Subcutaneous adipose tissue (tissue), 4 donors: ENCODE results near the gene MEIS2. TPM values are rescaled to one million over a fixed set of nuclear protein-coding genes. Genes with fewer than 3 reads are reported as not detected.

Experiments used
- CTCF ChIP-seq: fragments of 450-650 bp; IDR thresholded peaks from one replicate; pipeline ENCODE4 v1.5.1; 2016; ENCODE audit warnings: low read depth, mild to moderate bottlenecking, control low read depth, antibody characterized with exemption, moderate library complexity
- total RNA-seq, 4 donors: library from RNA; depleted of rRNA; stranded (reverse); fragments of >200 nt; gene quantifications; one replicate each; pipeline ENCODE4 v1.1.0, GENCODE V29; 2016

The MEIS2 gene
- total RNA-seq, 4 donors from 2014 or later: 10.3 to 21.7 (median 14.9) TPM

GRCh38 chr15:37046876-37047614 lies 53.3 kb downstream of the MEIS2 start:
- TF ChIP-seq CTCF: no peak

GRCh38 chr15:37045859-37046740 lies 54.2 kb downstream of the MEIS2 start:
- no peak for TF ChIP-seq CTCF

- TF ChIP-seq CTCF: no peak
Observed at GRCh38 chr15:37044915-37045648, 55.3 kb downstream of the MEIS2 start.

DNA sequence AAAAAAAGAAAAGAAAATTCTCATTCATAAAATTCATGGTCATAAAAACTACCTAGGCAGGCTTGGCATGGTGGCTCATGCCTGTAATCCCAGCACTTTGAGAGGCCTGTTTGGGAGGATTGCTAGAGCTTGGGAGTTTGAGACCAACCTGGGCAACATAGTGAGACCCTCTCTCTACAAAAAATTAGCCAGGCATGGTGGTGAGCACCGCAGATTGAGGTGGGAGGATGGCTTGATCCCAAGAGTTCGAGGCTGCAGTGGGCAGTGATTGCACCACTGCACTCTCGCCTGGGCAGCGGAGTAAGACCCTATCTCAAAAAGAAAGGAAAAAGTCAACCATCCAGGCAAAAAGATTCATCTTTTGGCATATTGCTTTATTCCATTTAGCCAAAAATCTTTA lies 58.5 kb downstream of the MEIS2 start:
- TF ChIP-seq CTCF: no peak

- TF ChIP-seq CTCF: no peak
Observed at GRCh38 chr15:37041042-37041441, 59.3 kb downstream of the MEIS2 start.

GRCh38 chr15:37040072-37040742 lies 60.1 kb downstream of the MEIS2 start:
- no peak for TF ChIP-seq CTCF
